ENCODE measurements around the gene CTNNBIP1.

CTNNBIP1 gene

GRCh38 chr1:9827558-9828185 lies 82.4 kb downstream of the CTNNBIP1 start:
- Histone ChIP-seq H3K27me3 (ENCODE audit: insufficient read depth, insufficient read length) (peaks cover 4% of the 10 kb centered on the region), H3K36me3 (ENCODE audit: insufficient read depth, insufficient read length, low read length) (no peaks in the 10 kb centered on the region), H3K9me3 (ENCODE audit: insufficient read depth, low read length) (no peaks in the 10 kb centered on the region), H3K4me3 (ENCODE audit: insufficient read length, low read depth) (no peak overlapping the region), H3K4me1 (ENCODE audit: insufficient read depth, insufficient read length) (peaks cover 14% of the 10 kb centered on the region), H3K9ac (ENCODE audit: insufficient read length, low read depth) (no peak overlapping the region)
- TF ChIP-seq YY1 (IDR thresholded peaks at IDR 0.05; ENCODE audit: insufficient read depth, insufficient read length) = no peak
- TF ChIP-seq SUZ12 (IDR thresholded peaks at IDR 0.05; ENCODE audit: extremely low read depth, insufficient read depth, insufficient read length) = no peak
- TF ChIP-seq ZNF274 (IDR thresholded peaks at IDR 0.05; ENCODE audit: low read depth, low read length) = no peak
- no peak for DNase-seq (ENCODE audit: low read depth, low spot score)

- Histone ChIP-seq H3K9me3 (ENCODE audit: insufficient read depth, low read length) (no peaks in the 10 kb centered on the region), H3K36me3 (ENCODE audit: insufficient read depth, insufficient read length, low read length) (no peaks in the 10 kb centered on the region)
- no peak for DNase-seq (ENCODE audit: low read depth, low spot score)
Measured at GRCh38 chr1:9826616-9827015, 83.5 kb downstream of the CTNNBIP1 start.

GRCh38 chr1:9826087-9826486 lies 84.0 kb downstream of the CTNNBIP1 start:
- H3K36me3 ChIP-seq (ENCODE audit: insufficient read depth, insufficient read length, low read length) = no peaks in the 10 kb centered on the region
- DNase-seq (ENCODE audit: low read depth, low spot score) = no peak
- H3K4me1 ChIP-seq (ENCODE audit: insufficient read depth, insufficient read length) = peaks cover 14% of the 10 kb centered on the region
- TF ChIP-seq YY1 (IDR thresholded peaks at IDR 0.05; ENCODE audit: insufficient read depth, insufficient read length) = no peak
- no peak for TF ChIP-seq SUZ12 (IDR thresholded peaks at IDR 0.05; ENCODE audit: extremely low read depth, insufficient read depth, insufficient read length)
- no peak for TF ChIP-seq ZNF274 (IDR thresholded peaks at IDR 0.05; ENCODE audit: low read depth, low read length)
- no peak overlapping the region for H3K9ac ChIP-seq (ENCODE audit: insufficient read length, low read depth)
- no peaks in the 10 kb centered on the region for H3K9me3 ChIP-seq (ENCODE audit: insufficient read depth, low read length)
- peaks cover 4% of the 10 kb centered on the region for H3K27me3 ChIP-seq (ENCODE audit: insufficient read depth, insufficient read length)
- no peak overlapping the region for H3K4me3 ChIP-seq (ENCODE audit: insufficient read length, low read depth)

More at GRCh38 chr1:9826616-9827015, 83.5 kb downstream of the CTNNBIP1 start:
- H3K9ac ChIP-seq (ENCODE audit: insufficient read length, low read depth) = no peak overlapping the region
- peaks cover 4% of the 10 kb centered on the region for H3K27me3 ChIP-seq (ENCODE audit: insufficient read depth, insufficient read length)
- peaks cover 14% of the 10 kb centered on the region for H3K4me1 ChIP-seq (ENCODE audit: insufficient read depth, insufficient read length)
- TF ChIP-seq ZNF274 (IDR thresholded peaks at IDR 0.05; ENCODE audit: low read depth, low read length) (no peak), YY1 (IDR thresholded peaks at IDR 0.05; ENCODE audit: insufficient read depth, insufficient read length) (no peak), SUZ12 (IDR thresholded peaks at IDR 0.05; ENCODE audit: extremely low read depth, insufficient read depth, insufficient read length) (no peak)
- no peak overlapping the region for H3K4me3 ChIP-seq (ENCODE audit: insufficient read length, low read depth)

- Histone ChIP-seq H3K4me3 (ENCODE audit: insufficient read length, low read depth) (no peak overlapping the region), H3K9ac (ENCODE audit: insufficient read length, low read depth) (no peak overlapping the region)
Measured at GRCh38 chr1:9825093-9826074, 84.7 kb downstream of the CTNNBIP1 start.

GRCh38 chr1:9824702-9825089 lies 85.4 kb downstream of the CTNNBIP1 start:
- H3K4me3 ChIP-seq (ENCODE audit: insufficient read length, low read depth) = peak overlapping the region; percentile 53
- H3K9ac ChIP-seq (ENCODE audit: insufficient read length, low read depth) = no peak overlapping the region

More at GRCh38 chr1:9825093-9826074, 84.7 kb downstream of the CTNNBIP1 start:
- TF ChIP-seq SUZ12 (IDR thresholded peaks at IDR 0.05; ENCODE audit: extremely low read depth, insufficient read depth, insufficient read length) = no peak
- no peak for TF ChIP-seq ZNF274 (IDR thresholded peaks at IDR 0.05; ENCODE audit: low read depth, low read length)
- TF ChIP-seq YY1 (IDR thresholded peaks at IDR 0.05; ENCODE audit: insufficient read depth, insufficient read length) = no peak
- Histone ChIP-seq H3K27me3 (ENCODE audit: insufficient read depth, insufficient read length) (peaks cover 4% of the 10 kb centered on the region), H3K36me3 (ENCODE audit: insufficient read depth, insufficient read length, low read length) (no peaks in the 10 kb centered on the region), H3K9me3 (ENCODE audit: insufficient read depth, low read length) (no peaks in the 10 kb centered on the region), H3K4me1 (ENCODE audit: insufficient read depth, insufficient read length) (peaks cover 14% of the 10 kb centered on the region)
- DNase-seq (ENCODE audit: low read depth, low spot score) = peak; percentile 40

GRCh38 chr1:9823943-9824701 lies 85.9 kb downstream of the CTNNBIP1 start, which contains the start of gene CLSTN1:
Gene CLSTN1, minus strand, starts transcription at chr1:9823965. Its CDS starts 232 bp downstream, at chr1:9823733.
- Histone ChIP-seq H3K36me3 (ENCODE audit: insufficient read depth, insufficient read length, low read length) (no peaks in the 10 kb centered on the region), H3K9me3 (ENCODE audit: insufficient read depth, low read length) (no peaks in the 10 kb centered on the region), H3K9ac (ENCODE audit: insufficient read length, low read depth) (peak within 1 kb of the TSS; percentile 84), H3K4me1 (ENCODE audit: insufficient read depth, insufficient read length) (peaks cover 14% of the 10 kb centered on the region), H3K27me3 (ENCODE audit: insufficient read depth, insufficient read length) (peaks cover 4% of the 10 kb centered on the region), H3K4me3 (ENCODE audit: insufficient read length, low read depth) (peak within 1 kb of the TSS; percentile 79)
- TF ChIP-seq SUZ12 (IDR thresholded peaks at IDR 0.05; ENCODE audit: extremely low read depth, insufficient read depth, insufficient read length) = no peak
- TF ChIP-seq YY1 (IDR thresholded peaks at IDR 0.05; ENCODE audit: insufficient read depth, insufficient read length) = peak; percentile 68
- DNase-seq (ENCODE audit: low read depth, low spot score) = peak; percentile 52

More at GRCh38 chr1:9824702-9825089, 85.4 kb downstream of the CTNNBIP1 start:
- DNase-seq (ENCODE audit: low read depth, low spot score) = no peak
- no peak for TF ChIP-seq SUZ12 (IDR thresholded peaks at IDR 0.05; ENCODE audit: extremely low read depth, insufficient read depth, insufficient read length)
- TF ChIP-seq YY1 (IDR thresholded peaks at IDR 0.05; ENCODE audit: insufficient read depth, insufficient read length) = no peak
- TF ChIP-seq ZNF274 (IDR thresholded peaks at IDR 0.05; ENCODE audit: low read depth, low read length) = no peak
- H3K4me1 ChIP-seq (ENCODE audit: insufficient read depth, insufficient read length) = peaks cover 14% of the 10 kb centered on the region
- peaks cover 4% of the 10 kb centered on the region for H3K27me3 ChIP-seq (ENCODE audit: insufficient read depth, insufficient read length)
- no peaks in the 10 kb centered on the region for H3K36me3 ChIP-seq (ENCODE audit: insufficient read depth, insufficient read length, low read length)
- H3K9me3 ChIP-seq (ENCODE audit: insufficient read depth, low read length) = no peaks in the 10 kb centered on the region
